Measurements from ENCODE around the gene PRUNE2.

Gene PRUNE2

DNA sequence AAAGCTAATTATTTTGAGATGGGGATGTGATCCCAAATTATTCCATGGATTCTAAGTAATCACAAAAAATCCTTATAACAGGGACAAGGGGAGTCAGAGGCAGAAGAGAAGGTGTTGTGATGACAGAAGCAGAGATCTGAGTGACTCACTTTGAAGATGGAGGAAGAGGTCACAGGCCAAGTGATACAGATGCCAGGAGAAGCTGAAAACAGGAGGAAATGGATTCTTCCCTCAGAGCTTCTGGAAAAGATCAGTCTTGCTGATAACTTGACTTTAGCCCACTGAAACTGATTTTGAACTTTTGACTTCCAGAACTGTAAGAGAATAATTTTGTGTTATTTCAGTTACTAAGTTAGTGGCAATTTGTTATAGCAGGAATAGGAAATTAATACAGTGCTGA is 341.6 kb downstream of the PRUNE2 start:
- H3K36me3 ChIP-seq (ENCODE audit: control insufficient read depth in 1 of 2, insufficient read depth in 2 of 2, low read length in 2 of 2) = peaks cover 0 to 5% of the 10 kb centered on the region in 2 donors
- no peak overlapping the region for H3K27ac ChIP-seq (ENCODE audit: low read length)
- H3K4me3 ChIP-seq (ENCODE audit: low read depth in 1 of 2, low read length in 2 of 2) = no peak overlapping the region
- H3K27me3 ChIP-seq (ENCODE audit: low read depth, low read length) = no peaks in the 10 kb centered on the region
- H3K9me3 ChIP-seq (ENCODE audit: control insufficient read depth in 1 of 2, low read length in 2 of 2) = no peaks in the 10 kb centered on the region
- peaks cover 0 to 4% of the 10 kb centered on the region in 2 donors for H3K4me1 ChIP-seq (ENCODE audit: control insufficient read depth in 1 of 2, insufficient read depth in 2 of 2, low read length in 2 of 2)

DNA sequence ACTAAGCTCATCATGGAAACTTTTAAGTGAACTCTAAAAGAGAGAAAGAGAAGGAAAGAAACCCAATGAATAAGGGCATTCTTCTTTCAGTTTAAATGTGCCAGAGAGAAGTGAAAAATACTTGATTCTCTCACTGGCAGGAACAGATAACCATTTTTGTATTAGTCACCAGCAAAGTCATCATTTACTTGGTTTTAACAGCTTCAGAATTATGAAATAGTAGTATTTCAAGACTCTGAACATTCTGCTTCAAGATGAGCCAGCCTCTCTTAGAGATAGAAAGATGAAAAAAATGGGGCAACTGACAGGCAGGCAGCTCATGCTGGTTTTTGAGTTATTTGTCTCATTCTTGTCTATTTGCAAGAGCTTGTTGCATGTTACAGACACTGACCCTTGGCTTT is 343.4 kb downstream of the PRUNE2 start:
- Histone ChIP-seq H3K4me1 (ENCODE audit: control insufficient read depth in 1 of 2, insufficient read depth in 2 of 2, low read length in 2 of 2) (peaks cover 0 to 4% of the 10 kb centered on the region in 2 donors), H3K27ac (ENCODE audit: low read length) (no peak overlapping the region), H3K36me3 (ENCODE audit: control insufficient read depth in 1 of 2, insufficient read depth in 2 of 2, low read length in 2 of 2) (peaks cover 0 to 5% of the 10 kb centered on the region in 2 donors), H3K4me3 (ENCODE audit: low read depth in 1 of 2, low read length in 2 of 2) (no peak overlapping the region), H3K9me3 (ENCODE audit: control insufficient read depth in 1 of 2, low read length in 2 of 2) (no peaks in the 10 kb centered on the region), H3K27me3 (ENCODE audit: low read depth, low read length) (no peaks in the 10 kb centered on the region)

DNA sequence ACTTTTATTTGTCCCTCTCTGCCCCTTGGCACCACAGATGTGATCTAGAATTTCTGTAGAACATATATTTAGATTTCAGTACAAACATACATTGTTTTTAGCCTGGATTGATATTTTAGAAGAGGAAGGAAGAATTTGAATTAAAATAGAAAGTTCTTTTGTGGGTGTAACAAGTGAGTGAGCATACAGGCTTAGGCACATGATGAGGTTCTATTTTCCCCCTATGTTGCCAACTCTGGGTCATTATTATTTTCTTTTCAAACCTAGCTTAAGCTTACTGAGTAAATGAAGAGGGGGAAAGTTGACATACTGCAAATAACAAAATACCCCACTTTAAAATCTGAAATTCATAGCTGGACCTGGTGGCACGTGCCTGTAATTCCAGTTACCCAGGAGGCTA is 344.0 kb downstream of the PRUNE2 start:
- Histone ChIP-seq H3K4me3 (ENCODE audit: low read depth in 1 of 2, low read length in 2 of 2) (no peak overlapping the region), H3K27ac (ENCODE audit: low read length) (peak overlapping the region; percentile 21), H3K27me3 (ENCODE audit: low read depth, low read length) (no peaks in the 10 kb centered on the region), H3K9me3 (ENCODE audit: control insufficient read depth in 1 of 2, low read length in 2 of 2) (no peaks in the 10 kb centered on the region), H3K36me3 (ENCODE audit: control insufficient read depth in 1 of 2, insufficient read depth in 2 of 2, low read length in 2 of 2) (peaks cover 0 to 5% of the 10 kb centered on the region in 2 donors), H3K4me1 (ENCODE audit: control insufficient read depth in 1 of 2, insufficient read depth in 2 of 2, low read length in 2 of 2) (peaks cover 0 to 4% of the 10 kb centered on the region in 2 donors)
